ENCODE measurements around the gene SKP1.

The SKP1 gene

DNA sequence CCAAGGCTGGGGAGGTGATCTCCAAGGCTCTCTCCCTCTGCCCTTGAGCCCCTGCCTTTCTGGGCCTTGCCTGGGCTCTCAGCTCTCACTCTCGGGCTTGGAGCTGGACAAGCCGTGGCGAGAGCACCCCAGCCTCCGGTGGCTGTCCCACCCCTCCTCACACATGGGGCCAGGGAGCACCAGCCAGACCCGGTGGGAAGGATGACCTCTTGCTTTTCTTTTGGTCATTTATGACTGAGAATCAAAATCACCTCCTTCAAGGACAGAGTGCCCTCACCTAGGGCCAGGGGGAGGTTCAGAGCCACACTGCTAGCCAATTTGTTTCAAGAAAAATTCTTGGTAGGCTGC lies 48.1 kb downstream of the SKP1 start:
- no peaks in the 10 kb centered on the region for H3F3A ChIP-seq (ENCODE audit: control insufficient read depth, insufficient read depth)
- H3K4me3 ChIP-seq (ENCODE audit: low read length): no peak overlapping the region
- 0 out of 2 replicates have a peak, but pooled peaks cover 4% of the 10 kb centered on the region for H4K20me1 ChIP-seq (ENCODE audit: control insufficient read depth, insufficient read depth, low read depth, low read length)
- H3K4me2 ChIP-seq (ENCODE audit: low read length): no peak overlapping the region
- no peaks in the 10 kb centered on the region for H3K79me2 ChIP-seq (ENCODE audit: control insufficient read depth, low read length)
- no peak overlapping the region for H3K27ac ChIP-seq (ENCODE audit: low read depth, low read length)
- 0 out of 2 replicates have a peak, but pooled peaks cover 3% of the 10 kb centered on the region for H3K4me1 ChIP-seq (ENCODE audit: control insufficient read depth, low read length)
- no peaks in the 10 kb centered on the region for H3K9me2 ChIP-seq (replicated peaks; ENCODE audit: control insufficient read depth, low read length)
- TF ChIP-seq EZH2phosphoT487 (IDR thresholded peaks at IDR 0.05; ENCODE audit: borderline replicate concordance, low read length): no peak
- TF ChIP-seq, protein P1, sequence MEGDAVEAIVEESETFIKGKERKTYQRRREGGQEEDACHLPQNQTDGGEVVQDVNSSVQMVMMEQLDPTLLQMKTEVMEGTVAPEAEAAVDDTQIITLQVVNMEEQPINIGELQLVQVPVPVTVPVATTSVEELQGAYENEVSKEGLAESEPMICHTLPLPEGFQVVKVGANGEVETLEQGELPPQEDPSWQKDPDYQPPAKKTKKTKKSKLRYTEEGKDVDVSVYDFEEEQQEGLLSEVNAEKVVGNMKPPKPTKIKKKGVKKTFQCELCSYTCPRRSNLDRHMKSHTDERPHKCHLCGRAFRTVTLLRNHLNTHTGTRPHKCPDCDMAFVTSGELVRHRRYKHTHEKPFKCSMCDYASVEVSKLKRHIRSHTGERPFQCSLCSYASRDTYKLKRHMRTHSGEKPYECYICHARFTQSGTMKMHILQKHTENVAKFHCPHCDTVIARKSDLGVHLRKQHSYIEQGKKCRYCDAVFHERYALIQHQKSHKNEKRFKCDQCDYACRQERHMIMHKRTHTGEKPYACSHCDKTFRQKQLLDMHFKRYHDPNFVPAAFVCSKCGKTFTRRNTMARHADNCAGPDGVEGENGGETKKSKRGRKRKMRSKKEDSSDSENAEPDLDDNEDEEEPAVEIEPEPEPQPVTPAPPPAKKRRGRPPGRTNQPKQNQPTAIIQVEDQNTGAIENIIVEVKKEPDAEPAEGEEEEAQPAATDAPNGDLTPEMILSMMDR (IDR thresholded peaks at IDR 0.05; ENCODE audit: low read depth, low read length, poor library complexity, severe bottlenecking): no peak
- no peaks in the 10 kb centered on the region for H3K27me3 ChIP-seq (ENCODE audit: control insufficient read depth, low read length)
- no peaks in the 10 kb centered on the region for H3K9me3 ChIP-seq (ENCODE audit: control insufficient read depth, insufficient read depth, low read length)
- H3K36me3 ChIP-seq (ENCODE audit: control insufficient read depth, low read length): no peaks in the 10 kb centered on the region

GRCh38 chr5:134127988-134128647 lies 48.6 kb downstream of the SKP1 start:
- Histone ChIP-seq H3K79me2 (ENCODE audit: control insufficient read depth, low read length) (no peaks in the 10 kb centered on the region), H3K4me3 (ENCODE audit: low read length) (no peak overlapping the region), H3K36me3 (ENCODE audit: control insufficient read depth, low read length) (no peaks in the 10 kb centered on the region), H3K27me3 (ENCODE audit: control insufficient read depth, low read length) (no peaks in the 10 kb centered on the region), H3K9me2 (replicated peaks; ENCODE audit: control insufficient read depth, low read length) (no peaks in the 10 kb centered on the region), H3K9me3 (ENCODE audit: control insufficient read depth, insufficient read depth, low read length) (no peaks in the 10 kb centered on the region), H3F3A (ENCODE audit: control insufficient read depth, insufficient read depth) (no peaks in the 10 kb centered on the region), H3K4me2 (ENCODE audit: low read length) (no peak overlapping the region), H4K20me1 (ENCODE audit: control insufficient read depth, insufficient read depth, low read depth, low read length) (0 out of 2 replicates have a peak, but pooled peaks cover 4% of the 10 kb centered on the region), H3K4me1 (ENCODE audit: control insufficient read depth, low read length) (0 out of 2 replicates have a peak, but pooled peaks cover 3% of the 10 kb centered on the region), H3K27ac (ENCODE audit: low read depth, low read length) (no peak overlapping the region)
- TF ChIP-seq EZH2phosphoT487 (IDR thresholded peaks at IDR 0.05; ENCODE audit: borderline replicate concordance, low read length): no peak
- TF ChIP-seq, protein P1 (IDR thresholded peaks at IDR 0.05; ENCODE audit: low read depth, low read length, poor library complexity, severe bottlenecking): no peak

DNA sequence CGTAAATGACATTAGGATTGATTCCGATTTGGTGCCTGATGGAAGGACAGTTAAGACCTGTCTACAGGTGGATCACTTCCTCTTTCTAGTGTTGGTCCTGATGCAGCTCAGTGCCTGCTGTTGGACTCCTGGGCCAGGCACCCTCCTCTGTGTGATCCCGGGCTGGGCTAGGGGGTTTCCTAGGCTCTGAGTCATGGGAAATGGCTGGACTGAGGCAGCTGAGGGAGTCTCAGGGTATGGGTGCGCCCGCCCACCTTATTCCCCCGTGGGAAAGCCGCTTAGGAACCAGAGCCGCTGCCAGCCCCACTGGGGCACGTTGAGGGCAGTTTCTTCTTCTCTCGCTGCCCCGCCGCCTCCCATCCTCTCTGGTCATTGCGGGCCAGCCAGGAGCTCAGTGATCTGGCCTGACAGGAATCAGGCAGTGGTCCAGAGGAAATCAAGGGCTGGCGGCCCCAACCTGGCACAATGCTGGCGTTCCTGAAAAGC lies 49.3 kb downstream of the SKP1 start:
- Histone ChIP-seq H4K20me1 (ENCODE audit: control insufficient read depth, insufficient read depth, low read depth, low read length) (0 out of 2 replicates have a peak, but pooled peaks cover 4% of the 10 kb centered on the region), H3K27me3 (ENCODE audit: control insufficient read depth, low read length) (peaks cover 2% of the 10 kb centered on the region; the same call in 1 of the 2 replicates), H3K4me1 (ENCODE audit: control insufficient read depth, low read length) (peaks cover 8% of the 10 kb centered on the region), H3K4me2 (ENCODE audit: low read length) (no peak overlapping the region), H3K9me3 (ENCODE audit: control insufficient read depth, insufficient read depth, low read length) (no peaks in the 10 kb centered on the region), H3K79me2 (ENCODE audit: control insufficient read depth, low read length) (no peaks in the 10 kb centered on the region), H3K4me3 (ENCODE audit: low read length) (no peak overlapping the region), H3K36me3 (ENCODE audit: control insufficient read depth, low read length) (no peaks in the 10 kb centered on the region), H3K27ac (ENCODE audit: low read depth, low read length) (no peak overlapping the region), H3K9me2 (replicated peaks; ENCODE audit: control insufficient read depth, low read length) (no peaks in the 10 kb centered on the region), H3F3A (ENCODE audit: control insufficient read depth, insufficient read depth) (no peaks in the 10 kb centered on the region)
- TF ChIP-seq, protein P1 (IDR thresholded peaks at IDR 0.05; ENCODE audit: low read depth, low read length, poor library complexity, severe bottlenecking): no peak
- no peak for TF ChIP-seq EZH2phosphoT487 (IDR thresholded peaks at IDR 0.05; ENCODE audit: borderline replicate concordance, low read length)

Data from DOHH2 (cell line).